AG09309 (cell line): ENCODE data around the gene LRP8.

Experiments used
- DNase-seq: peaks from one replicate; pipeline ENCODE4 v3.0.0-alpha.2; 2010; ENCODE audit warnings: low read depth
- H3K4me3 ChIP-seq: 2 replicates; pipeline ENCODE4 v1.5.1; 2011; ENCODE audit warnings: mild to moderate bottlenecking, low read depth, low read length, moderate library complexity; ENCODE audit not compliant: control insufficient read depth
- TF ChIP-seq, protein P1 (sequence below): IDR thresholded peaks from 2 replicates; pipeline ENCODE4 v1.5.1; 2011; ENCODE audit warnings: mild to moderate bottlenecking, low read depth, low read length, inconsistent platforms; ENCODE audit not compliant: insufficient read depth, control insufficient read depth; ENCODE audit errors: missing control alignments

LRP8 gene

DNA sequence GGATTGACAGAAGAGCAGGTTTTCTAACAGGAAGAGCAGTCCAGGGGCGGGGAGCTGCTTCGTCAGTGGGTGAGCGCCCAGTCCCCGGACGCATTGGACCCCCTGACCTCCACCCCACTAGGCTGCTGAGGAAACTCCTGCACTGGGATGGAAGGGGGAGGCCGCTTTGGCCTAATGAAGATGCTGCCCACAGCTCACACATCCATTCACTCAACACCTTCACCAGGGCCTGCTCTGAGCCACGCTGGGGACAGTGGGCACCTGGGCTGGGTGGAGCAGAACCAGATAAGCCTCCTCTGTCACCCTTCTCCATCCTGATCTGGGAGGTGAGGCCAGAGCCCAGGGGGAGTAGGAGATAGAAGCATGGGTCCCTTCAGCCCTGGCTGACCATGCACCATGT, 13.3 kb downstream of the LRP8 start:
- DNase-seq: no peak
- TF ChIP-seq, protein P1, sequence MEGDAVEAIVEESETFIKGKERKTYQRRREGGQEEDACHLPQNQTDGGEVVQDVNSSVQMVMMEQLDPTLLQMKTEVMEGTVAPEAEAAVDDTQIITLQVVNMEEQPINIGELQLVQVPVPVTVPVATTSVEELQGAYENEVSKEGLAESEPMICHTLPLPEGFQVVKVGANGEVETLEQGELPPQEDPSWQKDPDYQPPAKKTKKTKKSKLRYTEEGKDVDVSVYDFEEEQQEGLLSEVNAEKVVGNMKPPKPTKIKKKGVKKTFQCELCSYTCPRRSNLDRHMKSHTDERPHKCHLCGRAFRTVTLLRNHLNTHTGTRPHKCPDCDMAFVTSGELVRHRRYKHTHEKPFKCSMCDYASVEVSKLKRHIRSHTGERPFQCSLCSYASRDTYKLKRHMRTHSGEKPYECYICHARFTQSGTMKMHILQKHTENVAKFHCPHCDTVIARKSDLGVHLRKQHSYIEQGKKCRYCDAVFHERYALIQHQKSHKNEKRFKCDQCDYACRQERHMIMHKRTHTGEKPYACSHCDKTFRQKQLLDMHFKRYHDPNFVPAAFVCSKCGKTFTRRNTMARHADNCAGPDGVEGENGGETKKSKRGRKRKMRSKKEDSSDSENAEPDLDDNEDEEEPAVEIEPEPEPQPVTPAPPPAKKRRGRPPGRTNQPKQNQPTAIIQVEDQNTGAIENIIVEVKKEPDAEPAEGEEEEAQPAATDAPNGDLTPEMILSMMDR: no peak
- H3K4me3 ChIP-seq: no peak overlapping the region

DNA sequence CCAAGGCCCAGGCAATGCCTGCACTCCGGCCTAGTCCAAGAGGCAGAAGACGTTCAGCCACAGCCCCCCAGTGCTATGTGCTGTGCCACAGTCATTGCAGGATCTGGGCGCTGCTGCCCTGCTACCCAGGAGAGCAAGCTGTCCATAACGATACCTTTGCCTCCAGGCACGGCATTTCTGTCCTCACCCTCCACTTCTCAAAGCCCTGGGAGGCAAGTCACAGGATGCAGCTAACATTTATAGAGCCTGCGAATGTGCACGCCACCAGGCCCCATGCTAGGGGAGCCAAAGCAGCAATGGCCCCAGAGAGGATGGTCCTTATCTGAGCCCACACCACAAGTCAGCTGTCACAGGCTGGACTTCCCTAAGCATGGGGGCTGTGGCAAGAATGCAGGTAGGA, 13.8 kb downstream of the LRP8 start:
- TF ChIP-seq, protein P1: no peak
- H3K4me3 ChIP-seq: no peak overlapping the region
- DNase-seq: no peak

DNA sequence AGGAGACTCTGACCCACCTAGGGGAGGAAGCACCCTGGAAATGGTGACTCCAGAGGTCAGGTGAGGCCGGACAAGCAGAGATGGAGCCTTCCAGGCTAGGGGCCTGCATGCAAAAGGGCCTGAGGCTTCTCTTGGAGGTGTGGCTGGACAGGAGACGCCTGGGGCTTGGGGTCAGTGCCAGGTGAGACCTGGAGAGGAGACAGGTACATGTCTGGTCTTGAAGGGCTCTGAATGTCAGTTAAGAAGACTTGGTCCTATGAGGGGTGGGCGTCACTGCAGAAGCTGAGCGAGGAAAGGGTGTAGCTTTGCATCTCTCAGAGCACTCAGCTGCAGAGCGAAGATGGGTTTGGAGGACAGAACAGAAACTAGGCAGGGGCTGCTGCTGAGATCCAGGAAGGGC, 14.3 kb downstream of the LRP8 start:
- no peak overlapping the region for H3K4me3 ChIP-seq
- TF ChIP-seq, protein P1: no peak
- no peak for DNase-seq

DNA sequence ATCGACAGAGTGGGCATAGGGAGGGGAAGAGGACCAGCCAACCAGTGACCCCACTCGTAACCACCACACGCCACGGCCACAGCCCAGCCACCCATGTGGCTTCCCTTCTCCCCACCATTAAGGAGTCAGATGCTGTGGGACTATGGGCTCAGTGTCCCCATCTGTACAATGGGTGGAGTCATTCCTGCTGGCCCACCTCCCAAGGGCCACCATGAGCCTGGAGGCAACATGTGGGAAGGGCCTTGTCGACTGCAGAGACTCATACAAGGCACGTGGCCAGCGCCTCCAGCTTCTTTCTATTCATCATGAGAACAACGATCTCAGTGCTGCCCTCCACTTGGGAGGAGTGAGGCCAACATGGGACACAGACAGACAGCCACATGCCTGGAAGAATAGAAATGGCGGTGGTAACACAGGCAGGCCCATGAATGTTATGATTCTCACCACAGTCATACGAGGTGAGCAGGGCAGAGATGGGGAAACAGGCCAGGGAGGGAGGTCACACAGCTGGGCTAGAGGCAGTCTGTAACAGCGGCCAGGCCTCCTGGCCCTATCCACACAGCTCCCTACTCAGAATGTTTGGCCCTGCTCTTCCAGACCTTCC, 16.1 kb downstream of the LRP8 start:
- H3K4me3 ChIP-seq: no peak overlapping the region
- DNase-seq: no peak
- TF ChIP-seq, protein P1: no peak

DNA sequence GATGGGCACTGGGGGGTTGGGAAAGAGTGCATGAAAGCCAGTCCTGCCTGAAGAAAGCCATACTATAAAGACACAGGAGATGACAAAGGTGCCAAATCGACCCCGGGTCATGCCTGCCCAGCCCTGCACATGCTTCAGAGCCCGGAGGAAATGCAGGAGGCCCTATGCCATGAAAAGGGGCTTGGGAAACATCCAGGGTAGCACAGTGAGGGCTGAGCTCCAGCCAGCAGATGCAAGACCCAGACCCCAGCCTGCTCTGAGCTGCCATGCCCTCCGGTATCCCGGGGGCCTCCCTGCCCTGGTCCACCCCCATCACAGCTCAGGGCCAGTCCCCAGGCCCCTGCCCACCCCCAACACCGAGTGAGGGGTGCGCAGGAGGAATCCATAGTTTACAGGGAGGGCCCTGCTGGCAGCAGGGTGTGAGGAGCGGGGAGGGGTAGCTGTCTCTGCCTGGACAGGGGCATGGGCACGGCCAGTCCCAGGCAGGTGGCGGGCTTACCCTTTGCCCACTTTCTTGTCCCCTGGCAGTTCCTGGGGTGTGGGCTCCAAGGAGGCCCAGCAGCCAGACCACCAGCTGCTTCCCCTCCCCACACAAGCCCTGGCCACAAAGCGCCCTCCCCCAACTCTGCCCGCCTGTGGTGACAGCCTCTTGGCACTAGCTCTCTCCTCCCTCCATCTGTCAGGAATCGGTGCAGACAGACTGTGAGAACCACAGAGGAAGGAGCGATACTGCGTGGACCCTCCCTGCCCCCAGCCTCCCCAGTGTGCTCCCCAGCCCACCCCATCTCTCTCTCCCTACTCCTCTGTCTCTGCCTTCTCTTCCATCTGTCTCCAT, 16.8 kb downstream of the LRP8 start:
- DNase-seq: no peak
- TF ChIP-seq, protein P1: no peak

DNA sequence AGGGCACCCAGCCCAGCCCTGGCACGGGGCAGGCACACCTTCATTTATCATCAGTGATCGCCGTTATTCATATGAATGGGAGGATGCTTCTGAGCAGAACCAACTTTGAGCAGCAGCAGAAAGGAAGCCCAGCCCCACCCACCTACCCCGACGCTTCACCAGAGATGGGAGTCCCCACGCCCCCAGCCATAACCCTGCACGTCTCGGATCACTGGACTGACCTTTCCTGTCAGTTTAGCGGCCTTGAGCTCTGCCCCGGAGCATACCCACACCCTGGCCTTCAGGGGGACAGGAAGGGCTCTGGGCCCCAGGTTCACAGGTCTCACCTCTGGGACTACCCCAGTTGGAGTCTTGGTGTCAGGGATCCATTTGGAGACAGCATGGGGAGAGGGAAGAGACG, 18.1 kb downstream of the LRP8 start:
- TF ChIP-seq, protein P1: no peak
- no peak for DNase-seq
- no peak overlapping the region for H3K4me3 ChIP-seq

More for the DNA sequence above, 16.8 kb downstream of the LRP8 start:
- H3K4me3 ChIP-seq: no peak overlapping the region
